Measurements from ENCODE around the gene SLC24A2. TPM values are rescaled to one million over a fixed set of nuclear protein-coding genes. Genes with fewer than 3 reads are reported as not detected.

SLC24A2 gene
- total and polyA plus RNA-seq, 7 donors = 0.01 to 1.2 (median 0.03) TPM; not detected in 1

GRCh38 chr9:19770973-19771372 lies 17.9 kb downstream of the SLC24A2 start:
- ATAC-seq (no peak), DNase-seq (no peak)
- intact Hi-C loops (cut with DNase I) = no loop called here
- H3K9me3 ChIP-seq = no peaks in the 10 kb centered on the region
- peaks cover 0 to 2% (median 0%) of the 10 kb centered on the region in 3 donors for H3K27me3 ChIP-seq (ENCODE audit: insufficient read depth in 3 of 3, low read length in 2 of 3)
- TF ChIP-seq, protein P1, sequence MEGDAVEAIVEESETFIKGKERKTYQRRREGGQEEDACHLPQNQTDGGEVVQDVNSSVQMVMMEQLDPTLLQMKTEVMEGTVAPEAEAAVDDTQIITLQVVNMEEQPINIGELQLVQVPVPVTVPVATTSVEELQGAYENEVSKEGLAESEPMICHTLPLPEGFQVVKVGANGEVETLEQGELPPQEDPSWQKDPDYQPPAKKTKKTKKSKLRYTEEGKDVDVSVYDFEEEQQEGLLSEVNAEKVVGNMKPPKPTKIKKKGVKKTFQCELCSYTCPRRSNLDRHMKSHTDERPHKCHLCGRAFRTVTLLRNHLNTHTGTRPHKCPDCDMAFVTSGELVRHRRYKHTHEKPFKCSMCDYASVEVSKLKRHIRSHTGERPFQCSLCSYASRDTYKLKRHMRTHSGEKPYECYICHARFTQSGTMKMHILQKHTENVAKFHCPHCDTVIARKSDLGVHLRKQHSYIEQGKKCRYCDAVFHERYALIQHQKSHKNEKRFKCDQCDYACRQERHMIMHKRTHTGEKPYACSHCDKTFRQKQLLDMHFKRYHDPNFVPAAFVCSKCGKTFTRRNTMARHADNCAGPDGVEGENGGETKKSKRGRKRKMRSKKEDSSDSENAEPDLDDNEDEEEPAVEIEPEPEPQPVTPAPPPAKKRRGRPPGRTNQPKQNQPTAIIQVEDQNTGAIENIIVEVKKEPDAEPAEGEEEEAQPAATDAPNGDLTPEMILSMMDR (IDR thresholded peaks at IDR 0.05) = no peak
- WGBS, 3 donors = 46 to 74% (median 51%) methylated on average over 5 of the region's 5 CpGs
- H3K36me3 ChIP-seq (ENCODE audit: insufficient read depth in 1 of 2, low read depth in 1 of 2) = no peaks in the 10 kb centered on the region
- no peak overlapping the region for H3K4me3 ChIP-seq
- no peaks in the 10 kb centered on the region for H3K4me1 ChIP-seq
- no peak overlapping the region for H3K27ac ChIP-seq

DNA sequence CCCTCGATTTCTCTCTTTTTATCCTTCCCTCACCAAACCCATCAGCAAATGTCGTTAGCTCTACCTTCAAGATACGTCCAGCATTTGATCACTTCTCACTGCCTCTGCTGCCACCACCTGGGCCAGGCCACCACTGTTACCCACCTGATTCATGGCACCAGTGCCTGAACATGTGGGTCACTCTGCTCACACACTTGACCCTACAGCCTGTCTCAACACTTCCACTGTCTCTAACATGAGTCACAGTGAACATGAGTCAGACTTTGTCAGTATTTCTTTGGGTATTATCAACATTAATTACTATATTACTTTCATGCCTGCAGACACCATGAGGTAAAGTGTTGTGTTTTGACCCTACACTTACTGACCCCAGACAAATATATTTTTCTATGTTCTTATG lies 19.6 kb downstream of the SLC24A2 start:
- Histone ChIP-seq H3K27me3 (ENCODE audit: insufficient read depth in 3 of 3, low read length in 2 of 3) (peaks cover 0 to 2% (median 0%) of the 10 kb centered on the region in 3 donors), H3K9me3 (no peaks in the 10 kb centered on the region), H3K4me3 (no peak overlapping the region), H3K4me1 (no peaks in the 10 kb centered on the region), H3K27ac (no peak overlapping the region), H3K36me3 (ENCODE audit: insufficient read depth in 1 of 2, low read depth in 1 of 2) (no peaks in the 10 kb centered on the region)
- intact Hi-C loops (cut with DNase I) = no loop called here
- TF ChIP-seq, protein P1 (IDR thresholded peaks at IDR 0.05) = no peak
- DNase-seq (no peak), ATAC-seq (no peak)
- WGBS, 3 donors = 55 to 69% (median 68%) methylated on average over 3 of the region's 3 CpGs

GRCh38 chr9:19768798-19769197 lies 20.0 kb downstream of the SLC24A2 start:
- no peaks in the 10 kb centered on the region for H3K9me3 ChIP-seq
- no peak overlapping the region for H3K4me3 ChIP-seq
- peaks cover 0 to 2% (median 0%) of the 10 kb centered on the region in 3 donors for H3K27me3 ChIP-seq (ENCODE audit: insufficient read depth in 3 of 3, low read length in 2 of 3)
- intact Hi-C loops (cut with DNase I) = no loop called here
- H3K36me3 ChIP-seq (ENCODE audit: insufficient read depth in 1 of 2, low read depth in 1 of 2) = no peaks in the 10 kb centered on the region
- H3K27ac ChIP-seq = no peak overlapping the region
- ATAC-seq (no peak), DNase-seq (no peak)
- TF ChIP-seq, protein P1 (IDR thresholded peaks at IDR 0.05) = no peak
- 30 to 73% (median 70%) methylated on average over 1 of the region's 1 CpG for WGBS, 3 donors
- H3K4me1 ChIP-seq = no peaks in the 10 kb centered on the region

- H3K27me3 ChIP-seq (ENCODE audit: insufficient read depth in 3 of 3, low read length in 2 of 3) = no peaks in the 10 kb centered on the region
- H3K4me1 ChIP-seq = no peaks in the 10 kb centered on the region
- 62 to 66% (median 63%) methylated on average over 1 of the region's 1 CpG for WGBS, 3 donors
- no peaks in the 10 kb centered on the region for H3K9me3 ChIP-seq
- DNase-seq (no peak), ATAC-seq (no peak)
- no peak overlapping the region for H3K4me3 ChIP-seq
- no peak overlapping the region for H3K27ac ChIP-seq
- TF ChIP-seq, protein P1 (IDR thresholded peaks at IDR 0.05) = no peak
- intact Hi-C loops (cut with DNase I) = no loop called here
- no peaks in the 10 kb centered on the region for H3K36me3 ChIP-seq (ENCODE audit: insufficient read depth in 1 of 2, low read depth in 1 of 2)
Observed at GRCh38 chr9:19759066-19759465, 29.8 kb downstream of the SLC24A2 start.

DNA sequence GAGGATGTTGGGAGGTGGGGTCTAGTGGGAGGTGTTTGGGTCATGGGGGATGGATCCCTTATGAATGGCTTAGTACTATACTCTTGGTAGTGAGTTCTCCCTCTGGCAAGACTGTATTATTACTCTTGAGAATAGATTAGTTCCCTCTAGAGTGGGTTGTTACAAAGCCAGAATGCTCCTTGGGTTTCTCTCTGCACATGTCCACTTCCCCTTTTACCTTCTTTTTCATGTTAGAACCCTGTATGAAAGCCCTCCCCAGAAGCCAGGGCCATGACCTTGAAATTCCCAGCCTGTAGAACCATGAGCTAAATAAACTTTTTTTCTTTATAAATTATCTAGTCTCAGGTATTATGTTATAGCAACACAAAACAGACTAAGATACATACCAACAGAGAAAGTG lies 31.1 kb downstream of the SLC24A2 start:
- Histone ChIP-seq H3K36me3 (ENCODE audit: insufficient read depth in 1 of 2, low read depth in 1 of 2) (no peaks in the 10 kb centered on the region), H3K9me3 (no peaks in the 10 kb centered on the region), H3K27ac (no peak overlapping the region), H3K27me3 (ENCODE audit: insufficient read depth in 3 of 3, low read length in 2 of 3) (no peaks in the 10 kb centered on the region), H3K4me1 (no peaks in the 10 kb centered on the region), H3K4me3 (no peak overlapping the region)
- DNase-seq = no peak
- no peak for ATAC-seq
- TF ChIP-seq, protein P1 (IDR thresholded peaks at IDR 0.05) = no peak
- intact Hi-C loops (cut with DNase I) = no loop called here
